ENCODE results near the gene SMARCC1.
"Not testable (repeated sequence)": the region's sequence is repeated elsewhere in the genome, so short reads cannot be mapped to it uniquely, and the experiment has no call there.

DNA sequence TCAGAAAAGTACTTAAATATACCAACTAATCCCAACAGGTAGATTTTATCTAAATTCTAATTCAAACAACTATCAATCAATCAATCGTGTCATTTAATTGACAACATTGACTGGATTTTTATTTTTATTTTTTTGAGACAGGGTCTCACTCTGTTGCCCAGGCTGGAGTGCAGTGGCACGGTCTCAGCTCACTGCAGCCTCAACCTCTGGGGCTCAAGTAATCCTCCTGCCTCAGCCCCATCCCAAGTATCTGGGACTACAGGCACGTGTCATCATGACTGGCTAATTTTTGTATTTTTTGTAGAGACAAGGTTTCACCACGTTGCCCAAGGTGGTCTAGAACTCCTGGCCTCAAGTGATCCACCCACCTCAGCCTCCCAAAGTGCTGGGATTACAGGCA lies 64.2 kb downstream of the SMARCC1 start:
- TF ChIP-seq, protein P1, sequence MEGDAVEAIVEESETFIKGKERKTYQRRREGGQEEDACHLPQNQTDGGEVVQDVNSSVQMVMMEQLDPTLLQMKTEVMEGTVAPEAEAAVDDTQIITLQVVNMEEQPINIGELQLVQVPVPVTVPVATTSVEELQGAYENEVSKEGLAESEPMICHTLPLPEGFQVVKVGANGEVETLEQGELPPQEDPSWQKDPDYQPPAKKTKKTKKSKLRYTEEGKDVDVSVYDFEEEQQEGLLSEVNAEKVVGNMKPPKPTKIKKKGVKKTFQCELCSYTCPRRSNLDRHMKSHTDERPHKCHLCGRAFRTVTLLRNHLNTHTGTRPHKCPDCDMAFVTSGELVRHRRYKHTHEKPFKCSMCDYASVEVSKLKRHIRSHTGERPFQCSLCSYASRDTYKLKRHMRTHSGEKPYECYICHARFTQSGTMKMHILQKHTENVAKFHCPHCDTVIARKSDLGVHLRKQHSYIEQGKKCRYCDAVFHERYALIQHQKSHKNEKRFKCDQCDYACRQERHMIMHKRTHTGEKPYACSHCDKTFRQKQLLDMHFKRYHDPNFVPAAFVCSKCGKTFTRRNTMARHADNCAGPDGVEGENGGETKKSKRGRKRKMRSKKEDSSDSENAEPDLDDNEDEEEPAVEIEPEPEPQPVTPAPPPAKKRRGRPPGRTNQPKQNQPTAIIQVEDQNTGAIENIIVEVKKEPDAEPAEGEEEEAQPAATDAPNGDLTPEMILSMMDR (IDR thresholded peaks at IDR 0.05; ENCODE audit: low read length), result not testable (repeated sequence)
- not testable (repeated sequence) for TF ChIP-seq EZH2phosphoT487 (IDR thresholded peaks at IDR 0.05; ENCODE audit: low read length); EZH2 (optimal IDR thresholded peaks at IDR 0.05; ENCODE audit: low read depth, low read length)
